PC-3 (cell line): ENCODE measurements around the gene AK8.
"Not testable (repeated sequence)": the region's sequence is repeated elsewhere in the genome, so short reads cannot be mapped to it uniquely, and the experiment has no call there.

Source experiments
- EZH2 ChIP-seq: fragments of 300-600 bp; sonication (generic); IDR thresholded peaks from one replicate; pipeline ENCODE4 v1.6.1; 2017; ENCODE audit warnings: antibody characterized with exemption, mild to moderate bottlenecking, low read length; ENCODE audit not compliant: unreplicated experiment
- EZH2phosphoT487 ChIP-seq: fragments of 300-600 bp; sonication (generic); IDR thresholded peaks from 2 replicates; pipeline ENCODE4 v1.6.1; 2018; ENCODE audit warnings: mild to moderate bottlenecking, antibody characterized with exemption, low read length, borderline replicate concordance
- TF ChIP-seq, protein P1 (sequence below): fragments of 300-600 bp; sonication (generic); conservative IDR thresholded peaks from 2 replicates; pipeline ENCODE4 v1.5.1; 2017; ENCODE audit warnings: antibody characterized with exemption, low read depth, mild to moderate bottlenecking, low read length

DNA sequence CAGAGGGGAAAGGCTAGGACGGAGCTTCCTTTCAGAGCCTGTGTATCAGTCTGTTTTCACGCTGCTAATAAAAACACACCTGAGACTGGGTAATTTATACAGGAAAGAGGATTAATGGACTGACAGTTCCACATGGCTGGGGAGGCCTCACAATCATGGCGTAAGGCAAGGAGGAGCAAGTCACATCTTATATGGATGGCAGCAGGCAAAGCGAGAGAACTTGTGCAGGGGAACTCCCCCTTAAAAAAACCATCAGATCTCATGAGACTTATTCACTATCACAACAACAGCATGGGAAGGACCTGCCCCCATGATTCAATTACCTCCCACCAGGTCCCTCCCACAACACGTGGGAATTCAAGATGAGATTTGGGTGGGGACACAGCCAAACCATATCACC, 106.3 kb downstream of the AK8 start:
- TF ChIP-seq EZH2, EZH2phosphoT487: not testable (repeated sequence)
- TF ChIP-seq, protein P1, sequence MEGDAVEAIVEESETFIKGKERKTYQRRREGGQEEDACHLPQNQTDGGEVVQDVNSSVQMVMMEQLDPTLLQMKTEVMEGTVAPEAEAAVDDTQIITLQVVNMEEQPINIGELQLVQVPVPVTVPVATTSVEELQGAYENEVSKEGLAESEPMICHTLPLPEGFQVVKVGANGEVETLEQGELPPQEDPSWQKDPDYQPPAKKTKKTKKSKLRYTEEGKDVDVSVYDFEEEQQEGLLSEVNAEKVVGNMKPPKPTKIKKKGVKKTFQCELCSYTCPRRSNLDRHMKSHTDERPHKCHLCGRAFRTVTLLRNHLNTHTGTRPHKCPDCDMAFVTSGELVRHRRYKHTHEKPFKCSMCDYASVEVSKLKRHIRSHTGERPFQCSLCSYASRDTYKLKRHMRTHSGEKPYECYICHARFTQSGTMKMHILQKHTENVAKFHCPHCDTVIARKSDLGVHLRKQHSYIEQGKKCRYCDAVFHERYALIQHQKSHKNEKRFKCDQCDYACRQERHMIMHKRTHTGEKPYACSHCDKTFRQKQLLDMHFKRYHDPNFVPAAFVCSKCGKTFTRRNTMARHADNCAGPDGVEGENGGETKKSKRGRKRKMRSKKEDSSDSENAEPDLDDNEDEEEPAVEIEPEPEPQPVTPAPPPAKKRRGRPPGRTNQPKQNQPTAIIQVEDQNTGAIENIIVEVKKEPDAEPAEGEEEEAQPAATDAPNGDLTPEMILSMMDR = not testable (repeated sequence)
